T1000 (cell line): ENCODE data around the gene USP47.

Experiments used
- DNase-seq: peaks from one replicate; lab custom pipeline; 2025; ENCODE audit warnings: mixed read lengths; lab: John Stamatoyannopoulos, UW

Gene USP47

GRCh38 chr11:11967669-11968510 lies 126.1 kb downstream of the USP47 start:
- no peak for DNase-seq

- DNase-seq = no peak
Measured at GRCh38 chr11:11968511-11969280, 126.9 kb downstream of the USP47 start.

GRCh38 chr11:11969380-11970215 lies 127.8 kb downstream of the USP47 start:
- no peak for DNase-seq

- DNase-seq = no peak
Measured at GRCh38 chr11:11970556-11970955, 128.8 kb downstream of the USP47 start.

GRCh38 chr11:11971906-11972547 lies 130.3 kb downstream of the USP47 start:
- DNase-seq = no peak

- DNase-seq = no peak
Measured at GRCh38 chr11:11972730-11973341, 131.1 kb downstream of the USP47 start.

GRCh38 chr11:11973361-11973800 lies 131.6 kb downstream of the USP47 start:
- DNase-seq = no peak

- DNase-seq = no peak
Measured at GRCh38 chr11:11973866-11974265, 132.1 kb downstream of the USP47 start.

GRCh38 chr11:11975201-11976092 lies 133.7 kb downstream of the USP47 start:
- DNase-seq = no peak

- no peak for DNase-seq
Measured at GRCh38 chr11:11976481-11977127, 134.8 kb downstream of the USP47 start.

GRCh38 chr11:11977206-11977938 lies 135.6 kb downstream of the USP47 start:
- peak; percentile 37 for DNase-seq

- DNase-seq = no peak
Measured at GRCh38 chr11:11978098-11978637, 136.4 kb downstream of the USP47 start.

- no peak for DNase-seq
Measured at GRCh38 chr11:11978792-11979487, 137.2 kb downstream of the USP47 start.

- no peak for DNase-seq
Measured at GRCh38 chr11:11979488-11980117, 137.8 kb downstream of the USP47 start.

- DNase-seq = no peak
Measured at GRCh38 chr11:11980200-11980599, 138.4 kb downstream of the USP47 start.

GRCh38 chr11:11980841-11981308 lies 139.1 kb downstream of the USP47 start:
- DNase-seq = no peak

GRCh38 chr11:11981364-11981763 lies 139.6 kb downstream of the USP47 start:
- DNase-seq = no peak
